Body of pancreas (tissue), 4 donors: ENCODE results near the gene KIAA0319L. TPM values are rescaled to one million over a fixed set of nuclear protein-coding genes. Genes with fewer than 3 reads are reported as not detected.

ENCODE experiments used
- ATAC-seq: fragments of 150-250 bp; one replicate; pipeline ENCODE4 v1.9.1; 2016
- DNase-seq, 4 donors: peaks; one replicate each; pipeline ENCODE4 v3.0.0-alpha.2; 2019
- H3K27ac ChIP-seq, 4 donors: fragments of 200-600 bp; sonication (generic); 1 replicate in 3 of 4; 2 replicates in 1 of 4; pipeline versions ENCODE4 v1.5.1 to v1.6.1; 2016 to 2019; ENCODE audit warnings: mild to moderate bottlenecking in 1 of 4, mixed read lengths in 1 of 4, moderate library complexity in 1 of 4
- H3K27me3 ChIP-seq, 2 donors: fragments of 200-600 bp; sonication (generic); one replicate each; pipeline ENCODE4 v1.6.0; 2016; ENCODE audit warnings: mild to moderate bottlenecking in 1 of 2
- H3K36me3 ChIP-seq, 2 donors: fragments of 200-600 bp; sonication (generic); replicated peaks in 1 of 2; 2 replicates each; pipeline ENCODE4 v1.5.1; 2016; ENCODE audit warnings: low read depth in 2 of 2; ENCODE audit not compliant: insufficient read depth in 1 of 2
- H3K4me1 ChIP-seq: fragments of 200-600 bp; sonication (generic); one replicate; pipeline ENCODE4 v1.6.0; 2016
- H3K4me3 ChIP-seq, 2 donors: fragments of 200-600 bp; sonication (generic); 1 replicate in 1 of 2; 2 replicates in 1 of 2; pipeline ENCODE4 v1.5.1; 2016 to 2019
- H3K9me3 ChIP-seq, 3 donors: fragments of 200-600 bp; sonication (generic); 1 replicate in 2 of 3; 2 replicates in 1 of 3; pipeline ENCODE4 v1.5.1; 2016
- CTCF ChIP-seq, 7 experiments: fragments of 450-650 bp in 4 of 7; fragments of 200-600 bp in 3 of 7; sonication (generic) in 3 of 7; IDR thresholded peaks; one replicate each; pipeline ENCODE4 v1.5.1; 2016 to 2019; ENCODE audit warnings: antibody characterized with exemption in 7 of 7
- POLR2A ChIP-seq, 3 donors: fragments of 450-650 bp; IDR thresholded peaks; one replicate each; pipeline ENCODE4 v1.6.1; 2016; ENCODE audit warnings: antibody characterized with exemption in 3 of 3, mild to moderate bottlenecking in 2 of 3
- WGBS, 2 donors: methylation state at CpG; one replicate each; pipeline ENCODE4 v1.1.5; 2017; 5-methylcytosine and 5-hydroxymethylcytosine counted together
- intact Hi-C: fragments of 100-400 bp; cut with DNase I; formaldehyde crosslinking; loops from one replicate; pipeline ENCODE4 v1.15.1; 2023
- total RNA-seq, 2 donors: library from RNA; depleted of rRNA; stranded (reverse); fragments of >200 nt; gene quantifications; one replicate each; pipeline ENCODE4 v1.1.0, GENCODE V29; 2016

The KIAA0319L gene
- total RNA-seq, 2 donors from 2014 or later: 61.0 to 74.5 TPM

- Histone ChIP-seq H3K27ac (peak overlapping the region in 1 of 4 donors; percentile 29), H3K9me3 (no peaks in the 10 kb centered on the region), H3K4me1 (peaks cover 40% of the 10 kb centered on the region), H3K4me3 (no peak overlapping the region), H3K36me3 (no peaks in the 10 kb centered on the region), H3K27me3 (no peaks in the 10 kb centered on the region)
- intact Hi-C loops: no loop called here
- ATAC-seq (no peak), DNase-seq (no peak)
- WGBS, 2 donors: 28 to 52% methylated on average over 1 of the region's 1 CpG
- TF ChIP-seq CTCF (IDR thresholded peaks at IDR 0.05): no peak
- no peak for TF ChIP-seq POLR2A (IDR thresholded peaks at IDR 0.05)
Measured at GRCh38 chr1:35539824-35540261, 17.4 kb downstream of the KIAA0319L start.

GRCh38 chr1:35539073-35539823 is 18.0 kb downstream of the KIAA0319L start:
- 75 to 77% methylated on average over 6 of the region's 6 CpGs for WGBS, 2 donors
- TF ChIP-seq CTCF (IDR thresholded peaks at IDR 0.05): no peak
- no peak for TF ChIP-seq POLR2A (IDR thresholded peaks at IDR 0.05)
- ATAC-seq: no peak
- H3K4me3 ChIP-seq: no peak overlapping the region
- H3K27me3 ChIP-seq: no peaks in the 10 kb centered on the region
- no peaks in the 10 kb centered on the region for H3K36me3 ChIP-seq
- DNase-seq: peak in 1 of 4 donors; percentile 34
- peak overlapping the region in 2 of 4 donors; percentile 25 to 29 for H3K27ac ChIP-seq
- intact Hi-C loops: no loop called here
- H3K9me3 ChIP-seq: no peaks in the 10 kb centered on the region
- peaks cover 36% of the 10 kb centered on the region for H3K4me1 ChIP-seq

- no peak for DNase-seq
- H3K27me3 ChIP-seq: no peaks in the 10 kb centered on the region
- peaks cover 29% of the 10 kb centered on the region for H3K4me1 ChIP-seq
- no peak for TF ChIP-seq POLR2A (IDR thresholded peaks at IDR 0.05)
- TF ChIP-seq CTCF (IDR thresholded peaks at IDR 0.05): no peak
- intact Hi-C loops: no loop called here
- 90 to 92% methylated on average over 1 of the region's 1 CpG for WGBS, 2 donors
- H3K9me3 ChIP-seq: no peaks in the 10 kb centered on the region
- ATAC-seq: no peak
- no peaks in the 10 kb centered on the region for H3K36me3 ChIP-seq
- H3K27ac ChIP-seq: no peak overlapping the region
- H3K4me3 ChIP-seq: no peak overlapping the region
Measured at GRCh38 chr1:35537806-35538205, 19.4 kb downstream of the KIAA0319L start.

- Histone ChIP-seq H3K27ac (no peak overlapping the region), H3K9me3 (no peaks in the 10 kb centered on the region), H3K4me3 (no peak overlapping the region), H3K36me3 (no peaks in the 10 kb centered on the region), H3K27me3 (no peaks in the 10 kb centered on the region), H3K4me1 (peaks cover 24% of the 10 kb centered on the region)
- 88 to 90% methylated on average over 2 of the region's 2 CpGs for WGBS, 2 donors
- TF ChIP-seq POLR2A (IDR thresholded peaks at IDR 0.05) (no peak), CTCF (IDR thresholded peaks at IDR 0.05) (no peak)
- DNase-seq (no peak), ATAC-seq (no peak)
- intact Hi-C loops: no loop called here
Measured at GRCh38 chr1:35536556-35537162, 20.5 kb downstream of the KIAA0319L start.
